B cell (primary cell): ENCODE results near the gene DNAJC8. TPM values are rescaled to one million over a fixed set of nuclear protein-coding genes. Genes with fewer than 3 reads are reported as not detected.
A peak's percentile ranks its signal among the peaks of the same experiment; 100 is the strongest.

Experiments used
- ATAC-seq: fragments of 200-7000 bp; cut with Tn5 transposase; one replicate; pipeline ENCODE4 v1.10.0; 2021; ENCODE audit warnings: low read depth, mild to moderate bottlenecking, moderate number of reproducible peaks, moderate library complexity
- CTCF ChIA-PET: fragments of 350-600 bp; sonication (Branson Sonifier 250); formaldehyde crosslinking; loops from one replicate; lab custom pipeline; 2021; ENCODE audit warnings: antibody characterized with exemption, inconsistent platforms; lab: Charles Lee
- POLR2A ChIA-PET: fragments of 350-600 bp; sonication (Branson Sonifier 250); formaldehyde crosslinking; loops from one replicate; lab custom pipeline; 2021; ENCODE audit warnings: antibody characterized with exemption; lab: Charles Lee
- DNase-seq: peaks from one replicate; pipeline ENCODE4 v3.0.0; 2013
- H2AFZ ChIP-seq: 2 replicates; pipeline ENCODE4 v1.6.1; 2012; ENCODE audit warnings: mild to moderate bottlenecking, low read depth, low read length; ENCODE audit not compliant: insufficient read depth, poor library complexity, severe bottlenecking
- H3K27ac ChIP-seq, 2 donors: 1 replicate in 1 of 2; 2 replicates in 1 of 2; pipeline ENCODE4 v1.5.1; 2012 to 2013; ENCODE audit warnings: low read length in 2 of 2, mild to moderate bottlenecking in 2 of 2, moderate library complexity in 1 of 2
- H3K27me3 ChIP-seq, 4 experiments: fragments of 200-600 bp in 1 of 4; sonication (generic) in 1 of 4; replicated peaks in 1 of 4; 1 replicate in 2 of 4; 2 replicates in 2 of 4; pipeline versions ENCODE4 v1.6.1 to v1.7.0; 2013 to 2016; ENCODE audit warnings: low read length in 3 of 4, mild to moderate bottlenecking in 2 of 4, mixed read lengths in 1 of 4, moderate library complexity in 1 of 4; ENCODE audit not compliant: insufficient read depth in 4 of 4, control insufficient read depth in 3 of 4; ENCODE audit errors: control extremely low read depth in 1 of 4
- H3K36me3 ChIP-seq, 2 experiments: replicated peaks in 1 of 2; 1 replicate in 1 of 2; 2 replicates in 1 of 2; pipeline versions ENCODE4 v1.6.1 to v1.7.1; 2013; ENCODE audit warnings: low read length in 1 of 2; ENCODE audit not compliant: insufficient read depth in 2 of 2, control insufficient read depth in 1 of 2; ENCODE audit errors: control extremely low read depth in 1 of 2, extremely low read depth in 1 of 2
- H3K4me1 ChIP-seq, 2 donors: fragments of 200-600 bp in 1 of 2; sonication (generic) in 1 of 2; 1 replicate in 1 of 2; 2 replicates in 1 of 2; pipeline versions ENCODE4 v1.5.1 to v1.6.1; 2013 to 2017; ENCODE audit warnings: low read length in 2 of 2; ENCODE audit not compliant: control insufficient read depth in 2 of 2, insufficient read depth in 2 of 2
- H3K4me2 ChIP-seq: replicated peaks from 2 replicates; pipeline ENCODE3; 2012; ENCODE audit warnings: mild to moderate bottlenecking, low read depth, low read length; ENCODE audit not compliant: poor library complexity, severe bottlenecking
- H3K4me3 ChIP-seq, 5 experiments: fragments of 200-600 bp in 1 of 5; sonication (generic) in 1 of 5; 1 replicate in 3 of 5; 2 replicates in 2 of 5; pipeline versions ENCODE4 v1.5.1 to v1.7.0; 2011 to 2016; ENCODE audit warnings: low read length in 4 of 5, mild to moderate bottlenecking in 4 of 5, low read depth in 2 of 5, control low read depth in 1 of 5, moderate library complexity in 1 of 5; ENCODE audit not compliant: insufficient read depth in 1 of 5; ENCODE audit errors: control extremely low read depth in 1 of 5, extremely low read depth in 1 of 5
- H3K79me2 ChIP-seq: fragments of 200-600 bp; sonication (generic); one replicate; pipeline ENCODE4 v1.6.0; 2016; ENCODE audit warnings: low read length; ENCODE audit not compliant: control insufficient read depth, insufficient read depth
- H3K9ac ChIP-seq: fragments of 200-600 bp; sonication (generic); 2 replicates; pipeline ENCODE4 v1.6.1; 2017; ENCODE audit warnings: mild to moderate bottlenecking, low read length, moderate library complexity
- H3K9me3 ChIP-seq, 3 donors: one replicate each; pipeline versions ENCODE4 v1.6.1 to v1.7.1; 2013; ENCODE audit warnings: low read length in 2 of 3; ENCODE audit not compliant: control insufficient read depth in 2 of 3, insufficient read depth in 1 of 3; ENCODE audit errors: control extremely low read depth in 1 of 3
- H4K20me1 ChIP-seq: 2 replicates; pipeline ENCODE4 v1.6.0; 2012; ENCODE audit warnings: mild to moderate bottlenecking, low read length; ENCODE audit not compliant: insufficient read depth, control insufficient read depth, poor library complexity, severe bottlenecking
- H3K27ac Mint-ChIP-seq: one replicate; pipeline ENCODE4 v1.8.0; 2021; ENCODE audit warnings: mixed read lengths
- H3K27me3 Mint-ChIP-seq: one replicate; pipeline ENCODE4 v1.8.0; 2021; ENCODE audit warnings: mixed read lengths
- H3K4me1 Mint-ChIP-seq: one replicate; pipeline ENCODE4 v1.8.0; 2021; ENCODE audit warnings: mixed read lengths
- H3K4me3 Mint-ChIP-seq: one replicate; pipeline ENCODE4 v1.8.0; 2021; ENCODE audit warnings: mixed read lengths
- H3K9me3 Mint-ChIP-seq: one replicate; pipeline ENCODE4 v1.8.0; 2022; ENCODE audit warnings: mixed read lengths; ENCODE audit not compliant: insufficient read depth
- EZH2 ChIP-seq: IDR thresholded peaks from 2 replicates; pipeline ENCODE4 v1.6.1; 2012; ENCODE audit warnings: borderline replicate concordance, low read depth, mild to moderate bottlenecking, moderate library complexity, low read length; ENCODE audit not compliant: insufficient read depth, poor library complexity, severe bottlenecking
- WGBS: methylation state at CpG from one replicate; pipeline ENCODE4 v1.1.5; 2013; ENCODE audit warnings: missing lambda C conversion rate; ENCODE audit not compliant: insufficient coverage; 5-methylcytosine and 5-hydroxymethylcytosine counted together
- intact Hi-C: fragments of 100-400 bp; cut with micrococcal nuclease; formaldehyde crosslinking; loops from one replicate; pipeline ENCODE4 v1.10.0; 2022
- polyA plus RNA-seq: library from polyadenylated mRNA; depleted of rRNA; stranded (reverse); fragments of >200 nt; gene quantifications from 2 replicates; pipeline ENCODE4 v1.2.3, GENCODE V29; 2012
- total RNA-seq, 2 donors: library from RNA; stranded (reverse); fragments of 120-200 nt in 1 of 2; gene quantifications; 1 replicate in 1 of 2; 2 replicates in 1 of 2; pipeline versions ENCODE4 v1.2.3 to v1.2.4, GENCODE V29; 2013 to 2022
- TF ChIP-seq, protein P1 (sequence below): fragments of 200-600 bp; IDR thresholded peaks from one replicate; pipeline ENCODE4 v1.8.0; 2022; ENCODE audit warnings: antibody characterized with exemption, mild to moderate bottlenecking

The DNAJC8 gene
- total and polyA plus RNA-seq, 2 donors (not counting 1 experiment from before 2014, with no cell fraction given): 26.3 to 74.6 TPM

DNA sequence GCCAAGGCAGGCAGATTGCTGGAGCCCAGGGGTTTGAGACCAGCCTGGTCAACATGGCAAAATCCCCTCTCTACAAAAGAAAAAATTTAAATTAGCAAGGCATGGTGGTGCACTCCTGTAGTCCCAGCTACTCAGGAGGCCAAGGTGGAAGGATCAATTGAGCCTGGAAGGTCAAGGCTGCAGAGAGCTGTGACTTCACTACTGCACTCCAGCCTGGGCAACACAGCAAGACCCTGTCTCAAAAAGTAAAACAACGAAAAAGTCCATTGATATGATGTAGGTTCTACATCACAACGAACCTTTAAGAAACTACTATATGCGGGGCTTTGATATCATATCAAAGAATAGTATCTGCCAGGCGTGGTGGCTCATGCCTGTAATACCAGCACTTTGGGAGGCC is 77.2 kb downstream of the DNAJC8 start:
- Histone ChIP-seq H4K20me1 (no peaks in the 10 kb centered on the region), H3K4me1 (peaks cover 3 to 5% of the 10 kb centered on the region in 2 donors), H3K4me3 (no peak overlapping the region), H3K36me3 (peaks cover 0 to under 1% of the 10 kb centered on the region in 2 experiments), H2AFZ (no peak overlapping the region), H3K9ac (no peak overlapping the region), H3K27me3 (no peaks in the 10 kb centered on the region), H3K4me2 (no peak overlapping the region), H3K9me3 (no peaks in the 10 kb centered on the region), H3K27ac (no peak overlapping the region), H3K79me2 (peaks cover 10% of the 10 kb centered on the region)
- H3K9me3 Mint-ChIP-seq: no peaks in the 10 kb centered on the region
- 98% methylated on average over 4 of the region's 4 CpGs for WGBS
- no peak for DNase-seq
- ChIA-PET CTCF (no interaction called here), POLR2A (no interaction called here)
- no peak overlapping the region for H3K4me3 Mint-ChIP-seq
- H3K4me1 Mint-ChIP-seq: peaks cover 7% of the 10 kb centered on the region
- TF ChIP-seq EZH2: no peak
- TF ChIP-seq, protein P1, sequence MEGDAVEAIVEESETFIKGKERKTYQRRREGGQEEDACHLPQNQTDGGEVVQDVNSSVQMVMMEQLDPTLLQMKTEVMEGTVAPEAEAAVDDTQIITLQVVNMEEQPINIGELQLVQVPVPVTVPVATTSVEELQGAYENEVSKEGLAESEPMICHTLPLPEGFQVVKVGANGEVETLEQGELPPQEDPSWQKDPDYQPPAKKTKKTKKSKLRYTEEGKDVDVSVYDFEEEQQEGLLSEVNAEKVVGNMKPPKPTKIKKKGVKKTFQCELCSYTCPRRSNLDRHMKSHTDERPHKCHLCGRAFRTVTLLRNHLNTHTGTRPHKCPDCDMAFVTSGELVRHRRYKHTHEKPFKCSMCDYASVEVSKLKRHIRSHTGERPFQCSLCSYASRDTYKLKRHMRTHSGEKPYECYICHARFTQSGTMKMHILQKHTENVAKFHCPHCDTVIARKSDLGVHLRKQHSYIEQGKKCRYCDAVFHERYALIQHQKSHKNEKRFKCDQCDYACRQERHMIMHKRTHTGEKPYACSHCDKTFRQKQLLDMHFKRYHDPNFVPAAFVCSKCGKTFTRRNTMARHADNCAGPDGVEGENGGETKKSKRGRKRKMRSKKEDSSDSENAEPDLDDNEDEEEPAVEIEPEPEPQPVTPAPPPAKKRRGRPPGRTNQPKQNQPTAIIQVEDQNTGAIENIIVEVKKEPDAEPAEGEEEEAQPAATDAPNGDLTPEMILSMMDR: no peak
- intact Hi-C loops: no loop called here
- no peak overlapping the region for H3K27ac Mint-ChIP-seq
- H3K27me3 Mint-ChIP-seq: no peaks in the 10 kb centered on the region
- no peak for ATAC-seq

DNA sequence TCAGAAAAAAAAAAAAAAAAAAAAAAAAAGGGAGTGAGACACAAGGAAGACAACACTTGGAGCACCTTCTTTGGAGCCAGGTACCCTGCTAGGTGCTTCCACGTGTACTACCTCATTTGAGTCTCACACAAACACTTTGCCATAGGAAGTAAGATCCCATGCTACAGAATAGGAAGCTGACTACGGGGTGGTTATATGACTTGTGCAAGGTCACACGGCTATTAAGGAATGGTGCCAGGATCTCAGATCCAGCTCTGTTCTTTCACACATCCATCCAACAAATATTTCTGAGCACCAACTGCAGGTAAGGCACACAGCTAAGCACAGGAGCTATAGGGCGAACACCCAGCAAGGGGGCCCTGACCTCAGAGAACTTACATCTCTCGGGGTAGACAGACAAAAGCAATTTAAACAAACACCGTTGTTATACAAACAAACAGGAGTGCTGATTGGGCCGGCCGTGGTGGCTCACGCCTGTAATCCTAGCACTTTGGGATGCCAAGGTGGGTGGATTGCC is 78.7 kb downstream of the DNAJC8 start:
- Histone ChIP-seq H3K4me2 (no peak overlapping the region), H3K79me2 (peaks cover 5% of the 10 kb centered on the region), H2AFZ (no peak overlapping the region), H3K27me3 (no peaks in the 10 kb centered on the region), H3K4me1 (peaks cover 3 to 5% of the 10 kb centered on the region in 2 donors), H3K9ac (no peak overlapping the region), H3K27ac (no peak overlapping the region), H3K4me3 (no peak overlapping the region), H3K9me3 (no peaks in the 10 kb centered on the region), H4K20me1 (no peaks in the 10 kb centered on the region), H3K36me3 (peaks cover 0 to 7% of the 10 kb centered on the region in 2 experiments)
- intact Hi-C loops: no loop called here
- DNase-seq: no peak
- Mint-ChIP-seq H3K4me3 (no peak overlapping the region), H3K27me3 (no peaks in the 10 kb centered on the region), H3K9me3 (no peaks in the 10 kb centered on the region), H3K27ac (peak overlapping the region; percentile 53), H3K4me1 (peaks cover 10% of the 10 kb centered on the region)
- no peak for ATAC-seq
- CTCF ChIA-PET: interaction anchor here (0.7 to 1.5 kb wide), 2 partner anchors 9 to 11 kb away, joined by 3 read pairs; no protein-coding TSS in a partner anchor
- WGBS: 94% methylated on average over 7 of the region's 9 CpGs
- TF ChIP-seq, protein P1: no peak
- TF ChIP-seq EZH2: no peak
- POLR2A ChIA-PET: interaction anchor here (0.6 kb wide), 1 partner anchor 24 kb away, joined by 3 read pairs; no protein-coding TSS in a partner anchor
